Epithelial cell of prostate (primary cell): Measurements from ENCODE around the gene FOXM1.

Experiments
- DNase-seq: peaks from one replicate; pipeline ENCODE4 v3.0.0-alpha.2; 2011; ENCODE audit warnings: low read depth, low spot score
- H3K27ac ChIP-seq: fragments of 450-650 bp; 2 replicates; pipeline ENCODE4 v1.5.1; 2017; ENCODE audit warnings: mild to moderate bottlenecking

Gene FOXM1

GRCh38 chr12:2811801-2812200 lies 65.2 kb downstream of the FOXM1 start:
- H3K27ac ChIP-seq: peak overlapping the region; percentile 79
- no peak for DNase-seq
